Kidney (tissue), 14 donors: Measurements from ENCODE around the gene PHF21A. TPM values are rescaled to one million over a fixed set of nuclear protein-coding genes. Genes with fewer than 3 reads are reported as not detected.

ENCODE experiments used
- DNase-seq, 5 donors: peaks; one replicate each; pipeline ENCODE4 v3.0.0-alpha.2; 2013 to 2020
- FAIRE-seq: peaks from 2 replicates; lab custom pipeline; 2012; peaks lifted over from hg19 to GRCh38; lab: Jason Lieb, UNC
- H3K27ac ChIP-seq, 2 donors: one replicate each; pipeline ENCODE4 v1.7.0; 2013; ENCODE audit warnings: low read depth in 2 of 2, low read length in 2 of 2, inconsistent platforms in 1 of 2
- H3K27me3 ChIP-seq: one replicate; pipeline ENCODE4 v1.7.1; 2013; ENCODE audit warnings: low read length, inconsistent platforms; ENCODE audit not compliant: control insufficient read depth, insufficient read depth
- H3K36me3 ChIP-seq, 3 donors: one replicate each; pipeline versions ENCODE4 v1.7.0 to v1.7.1; 2013; ENCODE audit warnings: low read length in 3 of 3, control low read depth in 1 of 3, inconsistent platforms in 1 of 3; ENCODE audit not compliant: insufficient read depth in 3 of 3, control insufficient read depth in 2 of 3
- H3K4me1 ChIP-seq, 3 donors: one replicate each; pipeline versions ENCODE4 v1.7.0 to v1.7.1; 2013; ENCODE audit warnings: low read length in 3 of 3, inconsistent platforms in 1 of 3, low read depth in 1 of 3; ENCODE audit not compliant: control insufficient read depth in 2 of 3, insufficient read depth in 2 of 3
- H3K4me3 ChIP-seq, 3 donors: one replicate each; pipeline versions ENCODE4 v1.7.0 to v1.8.1; 2013; ENCODE audit warnings: low read length in 3 of 3, control low read depth in 1 of 3, inconsistent platforms in 1 of 3
- H3K9ac ChIP-seq, 3 donors: one replicate each; pipeline versions ENCODE4 v1.7.0 to v1.7.1; 2013; ENCODE audit warnings: low read length in 3 of 3, control low read depth in 1 of 3, inconsistent platforms in 1 of 3
- H3K9me3 ChIP-seq, 3 donors: one replicate each; pipeline versions ENCODE4 v1.7.0 to v1.7.1; 2013; ENCODE audit warnings: low read length in 3 of 3, control low read depth in 1 of 3, inconsistent platforms in 1 of 3; ENCODE audit not compliant: control insufficient read depth in 2 of 3, insufficient read depth in 1 of 3
- intact Hi-C: fragments of 100-400 bp; cut with DNase I; formaldehyde crosslinking; loops from one replicate; pipeline ENCODE4 v1.11.1; 2022
- polyA plus RNA-seq: library from polyadenylated mRNA; stranded (reverse); fragments of 350-450 nt; fragmentation: Illumina TruSeq; extraction: RNeasy Lipid Tissue Mini Kit (QIAGEN cat#74804); gene quantifications from one replicate; pipeline ENCODE4 v1.2.3, GENCODE V29; 2014; ENCODE audit warnings: low read depth, low replicate concordance; ENCODE audit not compliant: insufficient read depth
- total RNA-seq: library from RNA; stranded (reverse); fragmentation: NEBNext Ultra II Directional; extraction: Animal tissue kit (Norgen Biotek cat#: 25700); gene quantifications from one replicate; pipeline ENCODE4 v1.2.1, GENCODE V29; 2021
- TF ChIP-seq, protein P1 (sequence below): IDR thresholded peaks from 3 replicates; pipeline ENCODE4 v1.5.1; 2012; ENCODE audit warnings: mild to moderate bottlenecking, moderate library complexity, borderline replicate concordance; ENCODE audit not compliant: insufficient read depth; ENCODE audit errors: extremely low read depth
- donor health status: control.
- donor health status: control.
- donor health status: control.
- donor health status: control.
- donor health status: control.
- donor health status: DM: yes; HTN: yes; CAD: no.
- donor health status: Normal renal cell carcinoma (clear cell type).

Gene PHF21A
- total and polyA plus RNA-seq, 2 donors from 2014 or later, result 9.6 to 48.2 TPM

DNA sequence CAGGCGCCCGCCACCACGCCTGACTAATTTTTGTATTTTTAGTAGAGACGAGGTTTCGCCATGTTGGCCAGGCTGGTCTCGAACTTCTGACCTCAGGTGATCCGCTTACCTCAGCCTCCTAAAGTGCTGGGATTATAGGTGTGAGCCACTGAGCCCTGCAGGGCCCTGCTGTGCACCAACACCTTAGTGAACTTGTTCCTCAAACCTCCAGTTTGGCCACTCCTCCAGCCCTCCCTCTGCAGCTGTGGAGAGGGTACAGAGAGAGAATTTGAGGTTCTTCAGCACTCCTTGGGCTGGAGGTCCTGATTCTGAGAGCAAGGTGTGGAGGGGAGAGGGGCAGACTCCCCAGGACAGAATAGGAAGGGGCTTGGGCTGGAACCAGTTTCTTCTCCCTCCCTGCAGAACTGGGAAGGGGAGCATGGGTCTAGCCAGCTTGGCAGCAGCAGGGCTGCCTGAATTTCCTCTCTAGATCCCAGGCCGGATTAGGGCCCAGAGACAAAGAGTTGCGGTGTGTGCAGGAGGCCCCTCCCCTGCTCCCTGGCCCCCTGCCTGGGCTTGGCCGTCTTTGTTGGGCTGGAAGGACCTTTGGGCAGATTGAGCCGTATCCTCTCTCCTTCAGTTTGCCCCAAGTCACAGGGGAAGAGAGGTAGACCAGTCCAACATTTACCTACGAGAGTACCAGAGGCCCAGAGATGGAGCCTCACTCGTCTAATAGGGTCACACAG lies 201.3 kb downstream of the PHF21A start:
- intact Hi-C loops, result no loop called here
- DNase-seq, result peak in 2 of 5 donors; percentile 30 to 50

DNA sequence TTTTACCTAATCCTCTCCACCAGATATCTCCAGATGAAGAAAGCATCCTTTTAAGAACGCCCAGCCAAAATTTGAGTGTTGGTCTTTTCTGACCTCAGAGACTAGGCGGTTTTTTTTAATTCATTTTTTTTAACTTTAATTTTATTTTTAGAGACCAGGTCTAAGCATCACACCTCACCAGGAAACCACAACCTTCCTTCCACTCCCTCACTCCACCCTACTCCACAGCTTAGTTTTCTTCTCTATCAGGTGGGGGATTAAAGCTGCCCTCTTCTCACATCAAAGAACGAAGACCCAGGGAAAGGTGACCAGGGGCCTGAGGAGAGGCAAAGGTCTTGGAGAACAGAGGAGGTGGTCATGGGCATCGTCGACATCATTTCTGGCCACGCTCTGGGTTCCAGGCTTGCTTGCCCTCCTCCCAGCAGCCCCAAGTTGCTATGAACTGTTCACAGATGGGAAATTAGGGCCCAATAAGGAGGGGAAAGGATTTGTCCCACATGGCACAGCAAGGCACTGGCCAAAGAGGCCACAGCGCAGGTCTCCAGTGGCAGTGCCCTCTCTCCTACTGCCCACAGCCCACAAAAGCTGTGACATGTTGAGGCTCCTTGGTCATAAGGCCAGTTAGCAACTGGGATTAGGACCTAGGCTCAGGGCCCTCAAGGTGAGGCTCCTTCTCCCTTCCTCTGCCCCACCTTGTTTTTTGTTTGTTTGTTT lies 202.1 kb downstream of the PHF21A start:
- Histone ChIP-seq H3K4me3 (peak overlapping the region; percentile 79 to 98 (median 91)), H3K9me3 (no peaks in the 10 kb centered on the region), H3K4me1 (peaks cover 0 to 33% (median 3%) of the 10 kb centered on the region in 3 donors), H3K27ac (peak overlapping the region; percentile 79 to 81), H3K9ac (peak overlapping the region in 1 of 3 donors; percentile 95), H3K27me3 (peaks cover 3% of the 10 kb centered on the region), H3K36me3 (peaks cover 0 to 18% (median 10%) of the 10 kb centered on the region in 3 donors)
- TF ChIP-seq, protein P1, sequence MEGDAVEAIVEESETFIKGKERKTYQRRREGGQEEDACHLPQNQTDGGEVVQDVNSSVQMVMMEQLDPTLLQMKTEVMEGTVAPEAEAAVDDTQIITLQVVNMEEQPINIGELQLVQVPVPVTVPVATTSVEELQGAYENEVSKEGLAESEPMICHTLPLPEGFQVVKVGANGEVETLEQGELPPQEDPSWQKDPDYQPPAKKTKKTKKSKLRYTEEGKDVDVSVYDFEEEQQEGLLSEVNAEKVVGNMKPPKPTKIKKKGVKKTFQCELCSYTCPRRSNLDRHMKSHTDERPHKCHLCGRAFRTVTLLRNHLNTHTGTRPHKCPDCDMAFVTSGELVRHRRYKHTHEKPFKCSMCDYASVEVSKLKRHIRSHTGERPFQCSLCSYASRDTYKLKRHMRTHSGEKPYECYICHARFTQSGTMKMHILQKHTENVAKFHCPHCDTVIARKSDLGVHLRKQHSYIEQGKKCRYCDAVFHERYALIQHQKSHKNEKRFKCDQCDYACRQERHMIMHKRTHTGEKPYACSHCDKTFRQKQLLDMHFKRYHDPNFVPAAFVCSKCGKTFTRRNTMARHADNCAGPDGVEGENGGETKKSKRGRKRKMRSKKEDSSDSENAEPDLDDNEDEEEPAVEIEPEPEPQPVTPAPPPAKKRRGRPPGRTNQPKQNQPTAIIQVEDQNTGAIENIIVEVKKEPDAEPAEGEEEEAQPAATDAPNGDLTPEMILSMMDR, result no peak
- no peak for FAIRE-seq
- intact Hi-C loops, result no loop called here
- peak in 2 of 5 donors; percentile 39 to 45 for DNase-seq

More for the DNA sequence above, 201.3 kb downstream of the PHF21A start:
- Histone ChIP-seq H3K4me1 (peaks cover 0 to 33% (median 3%) of the 10 kb centered on the region in 3 donors), H3K4me3 (no peak overlapping the region), H3K9ac (no peak overlapping the region), H3K36me3 (peaks cover 0 to 9% (median 9%) of the 10 kb centered on the region in 3 donors), H3K9me3 (no peaks in the 10 kb centered on the region), H3K27ac (peak overlapping the region in 1 of 2 donors; percentile 71), H3K27me3 (peaks cover 3% of the 10 kb centered on the region)
- no peak for FAIRE-seq
- TF ChIP-seq, protein P1, result no peak

DNA sequence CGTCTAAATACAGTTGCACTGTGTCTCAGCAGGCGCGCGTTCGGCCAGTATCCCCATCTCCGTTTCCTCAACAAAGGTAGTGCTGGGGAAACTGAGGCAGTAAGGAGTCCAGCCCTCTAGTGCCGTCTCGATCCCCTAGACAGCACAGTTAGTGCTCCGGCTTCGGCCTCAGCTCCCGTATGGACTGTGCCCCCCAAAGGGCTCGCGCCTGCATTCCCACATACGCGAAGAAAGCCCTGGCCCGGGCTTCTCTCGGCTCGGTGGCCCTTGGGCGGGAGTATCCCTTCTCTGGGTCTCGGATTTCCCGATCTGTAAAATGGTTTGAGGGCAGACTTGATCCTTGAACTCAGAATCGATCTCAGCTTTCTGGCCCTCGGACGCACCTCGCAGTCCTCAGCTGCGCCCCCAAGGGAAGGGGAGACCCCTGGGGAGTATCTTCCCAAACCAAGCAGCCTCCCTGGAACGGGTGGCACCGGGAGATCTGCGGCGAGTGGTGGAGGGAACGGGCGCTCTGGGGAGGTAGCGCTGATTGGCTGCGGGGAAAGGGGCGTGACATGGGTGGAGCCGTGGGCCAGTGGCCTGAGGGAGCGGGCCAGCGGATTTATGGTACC lies 202.8 kb downstream of the PHF21A start:
- Histone ChIP-seq H3K9me3 (no peaks in the 10 kb centered on the region), H3K27ac (peak overlapping the region; percentile 79 to 81), H3K4me3 (peak overlapping the region; percentile 79 to 98 (median 91)), H3K9ac (peak overlapping the region; percentile 73 to 95 (median 85)), H3K4me1 (peaks cover 0 to 30% (median 3%) of the 10 kb centered on the region in 3 donors), H3K36me3 (peaks cover 0 to 24% (median 10%) of the 10 kb centered on the region in 3 donors), H3K27me3 (peaks cover 3% of the 10 kb centered on the region)
- TF ChIP-seq, protein P1, result no peak
- intact Hi-C loops, result no loop called here
- peak; percentile 70 to 92 (median 76) for DNase-seq
- FAIRE-seq, result no peak
